Peyer's patch (tissue), 4 donors: ENCODE measurements around the gene PAGE2.

Source experiments
- CTCF ChIP-seq, 6 experiments: fragments of 450-650 bp in 4 of 6; fragments of 200-600 bp in 2 of 6; sonication (generic) in 1 of 6; IDR thresholded peaks; one replicate each; pipeline ENCODE4 v1.5.1; 2017 to 2019; ENCODE audit warnings: antibody characterized with exemption in 6 of 6, mild to moderate bottlenecking in 3 of 6, moderate library complexity in 1 of 6
- POLR2A ChIP-seq, 2 donors: fragments of 450-650 bp; IDR thresholded peaks; one replicate each; pipeline ENCODE4 v1.5.1; 2017; ENCODE audit warnings: antibody characterized with exemption in 2 of 2, mild to moderate bottlenecking in 2 of 2, moderate library complexity in 2 of 2

GRCh38 chrX:55107911-55108310 is 19.1 kb downstream of the PAGE2 start:
- TF ChIP-seq CTCF (IDR thresholded peaks at IDR 0.05) (no peak), POLR2A (IDR thresholded peaks at IDR 0.05) (no peak)
